ENCODE measurements around the gene APOM.

Gene APOM

DNA sequence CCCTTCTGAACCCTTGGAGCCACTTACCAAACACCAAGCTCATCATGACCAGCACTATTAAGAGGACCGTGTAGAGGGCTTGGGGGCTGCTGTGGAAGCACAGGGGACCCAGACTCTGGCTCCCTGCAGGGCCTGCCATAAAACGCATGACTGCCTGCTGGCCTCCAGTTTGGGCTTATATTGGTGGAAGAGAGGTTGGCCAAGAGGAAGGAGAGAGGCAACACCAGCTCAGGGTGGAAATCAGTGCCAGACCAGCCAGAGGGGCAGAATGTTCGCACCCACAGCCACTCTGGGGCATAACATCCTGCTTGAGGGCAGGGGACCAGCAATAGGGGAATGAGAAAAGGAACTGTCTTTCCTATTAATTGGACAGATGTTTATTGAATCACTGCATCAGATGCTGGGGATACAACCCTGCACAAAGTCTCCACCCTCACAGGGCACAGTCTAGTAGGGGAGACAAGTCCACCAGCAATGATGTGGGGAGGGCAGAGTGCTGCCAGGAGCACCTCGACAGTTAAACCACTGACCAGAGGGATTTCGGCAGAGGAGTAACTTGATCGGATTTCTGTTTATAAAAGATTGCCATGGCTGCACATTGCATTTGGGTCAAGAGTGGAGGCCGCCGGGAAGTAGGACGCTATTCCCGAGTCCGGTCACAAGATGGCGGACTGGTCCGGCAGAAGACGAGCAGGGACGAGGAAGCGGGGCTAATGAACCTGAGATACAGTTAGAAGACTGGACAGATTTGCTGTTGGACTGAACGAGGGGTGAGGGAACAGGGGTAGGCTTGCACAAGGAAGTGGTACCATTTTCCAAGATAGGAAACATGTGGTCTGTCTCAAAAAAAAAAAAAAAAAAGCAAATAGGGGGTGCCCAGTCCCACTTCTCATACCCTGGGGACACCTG lies 24.8 kb downstream of the APOM start, which contains the start of gene LY6G5C:
TSS of gene LY6G5C (minus strand) at position 842 of the 909 bp plus-strand sequence. CDS start at position 148, 694 bp downstream.
- peak; percentile 58 for DNase-seq (ENCODE audit: low spot score)

DNA sequence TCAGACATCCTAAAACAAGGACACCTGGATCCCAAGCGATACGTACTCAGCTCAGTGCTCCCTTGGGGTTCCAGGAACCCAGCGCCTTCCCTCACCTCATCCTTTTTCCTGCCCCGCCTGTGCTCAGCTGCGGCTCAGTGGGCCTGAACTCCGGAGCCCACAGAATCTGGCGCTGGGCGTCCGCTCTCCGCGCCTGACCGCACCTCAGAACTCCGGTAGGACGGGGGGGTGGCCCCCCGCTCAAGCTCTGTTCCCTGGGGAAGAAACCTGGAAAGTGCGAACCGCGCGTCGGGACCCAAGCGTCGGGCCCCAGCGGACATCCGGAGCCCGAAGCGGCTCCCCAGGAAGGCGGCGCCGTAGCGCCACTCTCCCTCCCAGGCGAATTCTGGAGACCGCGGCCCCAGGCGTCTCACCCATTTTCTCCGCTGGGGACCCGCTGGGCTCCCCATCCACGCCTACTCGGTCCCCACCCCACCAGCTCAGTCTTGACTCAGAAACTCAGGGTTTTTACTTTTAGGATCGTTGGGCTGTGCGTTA lies 25.5 kb downstream of the APOM start:
- DNase-seq (ENCODE audit: low spot score), result no peak

GRCh38 chr6:31683591-31683990 lies 27.9 kb downstream of the APOM start:
- DNase-seq (ENCODE audit: low spot score), result no peak

- no peak for DNase-seq (ENCODE audit: low spot score)
These were observed 30.8 kb downstream of the APOM start for GRCh38 chr6:31686483-31686882.

GRCh38 chr6:31687321-31687720 lies 31.6 kb downstream of the APOM start:
- no peak for DNase-seq (ENCODE audit: low spot score)

- DNase-seq (ENCODE audit: low spot score), result no peak
These were observed 32.4 kb downstream of the APOM start for GRCh38 chr6:31687860-31688693.

DNA sequence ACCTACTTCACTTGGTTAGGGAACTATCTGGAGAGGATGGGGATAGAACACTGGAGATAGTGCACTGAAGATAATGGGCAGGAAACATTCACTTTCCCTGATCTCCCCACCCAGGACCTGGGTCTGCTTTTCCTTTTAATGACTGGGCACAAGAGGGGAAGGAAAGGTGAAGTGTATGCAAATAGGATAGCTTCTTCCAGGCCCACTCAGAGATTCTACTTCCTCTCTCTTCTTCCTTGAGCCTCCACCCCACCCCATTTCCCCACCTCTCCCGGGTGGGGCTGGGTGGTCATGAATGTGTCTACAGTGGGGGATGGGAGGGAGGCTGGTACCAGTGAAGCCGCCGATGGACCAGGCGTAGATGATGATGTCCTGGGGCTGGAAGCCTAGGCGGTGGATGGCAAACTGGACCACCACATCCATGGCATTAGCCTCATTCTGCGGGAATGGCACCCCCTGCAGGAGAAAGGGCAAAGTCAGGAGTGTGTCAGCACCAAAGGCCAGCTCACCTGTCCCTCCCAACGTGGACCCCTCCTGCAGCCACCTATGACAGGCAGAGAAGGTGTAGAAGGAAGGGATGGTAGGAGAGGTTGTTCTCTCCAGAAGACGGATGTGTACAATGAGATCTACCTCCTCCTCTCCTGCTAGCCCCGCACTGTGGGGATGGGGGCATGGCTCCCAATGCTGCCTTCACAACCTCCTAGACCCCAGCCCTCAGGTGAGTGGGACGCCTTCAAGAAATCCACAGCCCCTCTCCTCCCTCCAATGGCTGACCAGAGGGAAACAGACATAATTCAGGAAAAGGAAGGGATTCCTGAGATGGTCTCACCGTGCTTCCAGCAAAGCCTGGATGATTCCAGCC lies 33.8 kb downstream of the APOM start:
- DNase-seq (ENCODE audit: low spot score), result no peak

DNA sequence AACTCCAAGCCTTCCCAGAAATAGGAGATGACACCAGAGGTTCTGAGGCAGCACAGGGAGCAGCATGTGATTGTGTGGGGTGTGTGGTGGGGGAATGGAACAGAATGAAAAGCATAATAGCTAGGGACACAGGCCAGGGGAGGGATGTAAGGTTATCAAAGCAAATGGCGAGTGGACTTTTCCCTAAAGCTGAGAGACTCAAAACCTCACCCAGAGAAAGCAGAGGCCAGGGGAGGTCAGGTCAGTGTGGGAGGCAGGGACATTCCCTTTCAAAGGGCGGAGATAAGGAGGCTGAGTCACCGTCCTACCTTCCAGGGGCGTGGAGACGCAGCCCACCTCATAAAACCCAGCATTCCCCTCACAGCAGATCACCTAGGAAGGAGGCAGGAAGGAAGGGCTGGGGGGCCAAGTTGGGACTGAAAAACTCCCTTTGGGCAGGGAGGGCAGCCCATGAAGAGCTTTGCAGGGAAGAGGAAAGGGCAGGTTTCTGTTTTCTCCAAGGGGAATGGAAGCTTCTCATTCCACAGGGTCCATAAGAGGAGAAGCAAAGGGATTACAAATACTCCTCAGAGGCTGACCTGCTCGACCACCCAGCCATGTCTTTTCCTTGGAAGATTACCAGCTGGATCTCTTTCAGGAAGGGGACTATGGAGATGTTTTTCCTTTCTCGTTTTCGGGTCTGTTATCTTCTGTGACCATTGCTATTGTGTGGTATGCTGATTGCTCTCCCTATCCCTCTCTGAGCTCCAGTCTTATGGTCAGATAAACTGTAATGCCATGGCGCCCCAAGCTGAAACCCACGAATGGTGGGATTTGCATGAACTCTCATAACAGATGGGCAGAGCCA lies 34.8 kb downstream of the APOM start:
- no peak for DNase-seq (ENCODE audit: low spot score)

DNA sequence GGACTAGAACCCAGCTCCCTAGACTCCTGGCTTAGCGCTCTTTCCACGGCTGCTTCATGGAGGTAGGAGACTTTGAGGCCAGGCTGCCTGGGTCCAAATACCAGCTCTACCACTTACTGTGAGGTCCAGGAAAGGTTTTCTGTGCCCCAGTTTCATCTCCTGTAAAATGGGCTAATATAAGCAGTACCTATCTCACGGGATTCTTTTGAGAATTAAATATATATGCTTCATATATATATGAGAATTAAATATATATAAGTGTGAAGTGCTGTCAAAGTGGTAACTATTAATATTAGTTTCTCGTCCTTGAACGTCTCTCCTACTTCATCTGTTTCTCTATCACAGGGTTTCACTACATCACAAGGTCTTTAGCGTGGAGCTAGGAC lies 35.4 kb downstream of the APOM start:
- no peak for DNase-seq (ENCODE audit: low spot score)

DNA sequence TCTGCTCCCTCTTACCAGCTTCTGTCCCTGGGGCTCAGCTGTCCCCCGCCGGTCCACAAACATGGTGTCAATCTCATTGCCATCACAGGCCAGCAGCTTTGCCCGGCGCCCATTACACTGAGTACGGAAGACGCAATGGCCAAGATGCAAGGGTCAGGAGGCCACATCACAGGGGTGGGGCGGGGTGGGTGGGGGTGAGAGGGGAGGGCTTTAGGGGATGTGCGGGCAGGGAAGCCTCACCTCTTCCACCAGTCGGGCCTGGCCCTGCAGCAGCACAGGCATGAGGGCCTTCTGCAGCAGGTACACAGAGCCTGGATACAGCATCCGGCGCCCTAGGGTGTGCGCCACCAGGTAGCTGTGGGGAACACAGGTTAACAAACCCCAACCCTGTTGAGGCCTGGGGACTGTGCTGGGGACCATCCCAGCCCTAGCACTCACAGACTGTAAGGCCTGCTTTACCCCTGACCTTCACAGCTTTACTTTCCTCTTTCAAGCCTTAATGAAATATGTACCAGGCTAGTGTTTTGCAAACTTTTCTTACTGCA lies 35.9 kb downstream of the APOM start:
- DNase-seq (ENCODE audit: low spot score), result no peak

- DNase-seq (ENCODE audit: low spot score), result no peak
These were observed 36.7 kb downstream of the APOM start for GRCh38 chr6:31692353-31692752.

- no peak for DNase-seq (ENCODE audit: low spot score)
These were observed 37.2 kb downstream of the APOM start for GRCh38 chr6:31692886-31693285.

GRCh38 chr6:31693535-31693934 lies 37.8 kb downstream of the APOM start:
- DNase-seq (ENCODE audit: low spot score), result no peak

GRCh38 chr6:31697555-31697954 lies 41.9 kb downstream of the APOM start:
- no peak for DNase-seq (ENCODE audit: low spot score)

DNA sequence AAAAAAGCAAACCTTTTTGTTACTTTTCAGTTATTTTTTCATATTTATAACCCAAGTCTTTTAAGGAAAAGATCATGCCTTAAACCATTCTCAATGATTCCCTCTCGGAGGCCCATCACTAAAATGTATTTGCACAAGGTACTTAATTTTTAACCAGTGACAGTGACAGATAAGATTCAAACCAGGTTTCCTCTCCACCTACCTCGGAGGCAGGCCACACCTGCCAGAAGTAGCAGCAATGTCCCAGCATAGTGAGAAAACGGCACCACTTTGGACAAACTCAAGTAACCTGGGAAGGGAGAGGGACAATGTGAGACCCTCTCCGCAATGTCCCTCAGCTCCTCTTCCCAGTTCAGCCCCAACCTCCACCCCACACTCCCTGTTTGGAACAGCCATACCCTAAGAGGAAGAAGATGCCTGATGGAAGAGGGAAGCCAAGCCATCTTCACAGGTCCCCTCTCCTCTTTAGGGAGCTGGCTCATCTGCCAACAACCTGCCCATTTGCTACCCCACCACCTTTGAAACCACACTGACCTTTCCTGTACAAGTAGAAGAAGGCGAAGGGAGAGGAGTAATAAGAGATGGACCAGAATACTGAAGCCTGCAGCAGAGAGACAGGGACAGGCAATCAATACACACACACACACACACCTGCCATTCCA lies 45.2 kb downstream of the APOM start:
- DNase-seq (ENCODE audit: low spot score), result no peak

- DNase-seq (ENCODE audit: low spot score), result peak; percentile 28
These were observed 46.1 kb downstream of the APOM start for GRCh38 chr6:31701666-31702404.

DNA sequence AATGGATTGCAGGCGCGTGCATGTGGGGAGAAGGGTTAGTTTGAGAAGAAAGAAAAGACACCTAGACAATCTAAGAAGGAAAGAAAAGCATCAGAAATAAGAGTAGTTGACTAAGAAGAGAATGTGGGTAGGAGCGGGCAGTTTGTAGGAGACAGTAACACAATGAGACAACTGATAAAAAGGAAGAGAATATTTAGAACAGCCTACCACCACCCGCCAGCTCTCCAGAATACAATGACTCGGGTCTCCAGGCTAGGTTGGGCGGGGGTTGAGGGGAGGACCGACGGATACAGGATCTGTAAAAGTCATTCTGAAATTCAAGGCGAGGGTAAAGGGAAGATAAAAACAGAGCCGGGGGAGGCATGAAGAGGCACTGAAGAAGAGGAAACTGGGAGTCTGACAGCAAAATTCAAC lies 46.7 kb downstream of the APOM start:
- DNase-seq (ENCODE audit: low spot score), result peak; percentile 44

- DNase-seq (ENCODE audit: low spot score), result peak; percentile 98
These were observed 47.4 kb downstream of the APOM start, which contains the start of gene ABHD16A for GRCh38 chr6:31702819-31703716. Gene ABHD16A, minus strand, starts transcription at chr6:31703324. Its CDS starts 43 bp downstream, at chr6:31703281.

Data from NAMALWA (cell line).